Smooth muscle cell of the coronary artery (primary cell): ENCODE measurements around the gene SF3A1. TPM values are rescaled to one million over a fixed set of nuclear protein-coding genes. Genes with fewer than 3 reads are reported as not detected.

Experiments
- total RNA-seq: library from RNA; depleted of rRNA; stranded (reverse); fragments of >200 nt; gene quantifications from 2 replicates; pipeline ENCODE4 v1.2.3, GENCODE V29; 2014; ENCODE audit warnings: low replicate concordance

SF3A1 gene, protein sequence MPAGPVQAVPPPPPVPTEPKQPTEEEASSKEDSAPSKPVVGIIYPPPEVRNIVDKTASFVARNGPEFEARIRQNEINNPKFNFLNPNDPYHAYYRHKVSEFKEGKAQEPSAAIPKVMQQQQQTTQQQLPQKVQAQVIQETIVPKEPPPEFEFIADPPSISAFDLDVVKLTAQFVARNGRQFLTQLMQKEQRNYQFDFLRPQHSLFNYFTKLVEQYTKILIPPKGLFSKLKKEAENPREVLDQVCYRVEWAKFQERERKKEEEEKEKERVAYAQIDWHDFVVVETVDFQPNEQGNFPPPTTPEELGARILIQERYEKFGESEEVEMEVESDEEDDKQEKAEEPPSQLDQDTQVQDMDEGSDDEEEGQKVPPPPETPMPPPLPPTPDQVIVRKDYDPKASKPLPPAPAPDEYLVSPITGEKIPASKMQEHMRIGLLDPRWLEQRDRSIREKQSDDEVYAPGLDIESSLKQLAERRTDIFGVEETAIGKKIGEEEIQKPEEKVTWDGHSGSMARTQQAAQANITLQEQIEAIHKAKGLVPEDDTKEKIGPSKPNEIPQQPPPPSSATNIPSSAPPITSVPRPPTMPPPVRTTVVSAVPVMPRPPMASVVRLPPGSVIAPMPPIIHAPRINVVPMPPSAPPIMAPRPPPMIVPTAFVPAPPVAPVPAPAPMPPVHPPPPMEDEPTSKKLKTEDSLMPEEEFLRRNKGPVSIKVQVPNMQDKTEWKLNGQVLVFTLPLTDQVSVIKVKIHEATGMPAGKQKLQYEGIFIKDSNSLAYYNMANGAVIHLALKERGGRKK
- total RNA-seq = 17.4 and 20.6 TPM in 2 replicates

DNA sequence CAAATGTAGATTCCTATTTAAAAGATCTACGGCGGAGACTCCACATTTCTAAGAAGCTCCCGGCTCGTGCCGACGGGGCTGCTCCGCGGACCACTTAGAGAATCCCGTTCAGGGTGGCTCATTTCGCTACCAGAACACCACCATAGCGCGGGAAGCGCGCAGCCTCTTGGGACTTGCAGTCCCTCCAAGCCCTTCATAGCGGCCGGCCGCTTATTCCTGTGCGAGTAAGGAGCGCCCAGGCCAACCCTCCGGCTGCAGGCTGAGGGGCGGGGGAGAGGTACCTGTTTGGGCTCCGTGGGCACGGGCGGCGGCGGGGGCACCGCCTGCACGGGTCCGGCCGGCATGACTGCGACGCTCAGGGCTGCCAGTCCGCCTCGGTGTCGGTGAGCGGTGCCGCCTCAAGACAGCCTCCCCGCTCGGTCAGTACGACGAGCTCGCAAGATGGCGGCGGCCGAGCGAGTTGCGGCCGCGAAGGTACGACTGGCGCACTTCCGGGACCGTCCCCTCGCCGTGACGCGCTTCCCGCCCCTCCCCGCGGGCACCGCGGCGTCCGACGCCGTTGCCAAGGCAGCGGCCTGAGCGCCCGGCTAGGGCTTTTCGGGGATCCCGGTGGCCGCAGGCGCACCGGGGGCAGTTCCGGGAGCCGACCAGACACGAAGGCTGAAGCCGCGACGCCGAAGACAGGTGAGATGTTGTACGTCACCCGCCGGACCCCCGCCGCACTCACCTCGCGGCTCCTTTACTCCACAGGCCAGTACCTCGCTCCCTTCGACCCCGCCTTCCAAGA, at the start of gene SF3A1, which contains the start of gene CCDC157:
SF3A1 (minus strand) TSS at position 446 of the 787 bp plus-strand sequence; CDS start at position 344, 102 bp downstream.
CCDC157 (plus strand) TSS at position 559 of the 787 bp plus-strand sequence. CDS start 8,994 bp downstream, outside the sequence.

DNA sequence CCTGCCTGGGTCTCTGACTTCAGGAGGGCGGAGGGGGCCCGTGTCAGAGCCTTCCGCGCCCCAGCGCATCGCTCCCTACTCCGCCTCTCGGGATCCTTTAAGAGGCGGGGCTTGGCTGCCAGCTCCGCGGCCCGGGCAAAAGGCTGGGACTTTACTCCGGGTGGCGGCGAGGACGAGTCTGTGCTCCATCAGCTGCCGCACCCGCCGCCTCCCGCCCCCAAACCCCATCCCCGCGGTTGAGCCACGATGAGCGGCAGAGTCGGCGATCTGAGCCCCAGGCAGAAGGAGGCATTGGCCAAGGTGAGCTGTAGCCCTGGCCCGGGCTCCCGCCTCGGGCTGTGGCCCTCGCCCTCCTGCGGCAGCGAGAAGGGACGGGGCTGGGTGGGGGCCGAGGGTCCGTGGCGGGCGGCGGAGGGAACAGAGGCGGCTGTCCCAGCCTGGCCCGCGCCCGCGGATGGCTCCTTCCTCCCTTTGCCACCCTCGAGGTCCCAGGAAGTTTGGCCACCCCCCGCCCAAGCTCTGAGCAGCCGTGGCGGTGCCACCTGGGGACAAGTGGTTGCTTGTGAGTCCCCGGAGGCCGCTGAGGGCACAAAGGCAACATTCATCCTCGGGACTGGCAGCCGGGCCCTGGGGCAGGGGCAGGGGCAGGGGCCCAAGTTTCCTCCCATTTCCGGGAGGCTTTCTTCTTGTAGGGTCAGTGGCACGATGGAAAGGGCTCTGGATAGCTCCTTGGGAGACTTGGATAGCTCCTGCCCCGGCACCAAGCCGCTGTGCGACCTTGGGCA, 40.4 kb upstream of the SF3A1 start, which contains the start of gene SEC14L2:
SEC14L2 (plus strand) TSS at position 148 of the 785 bp plus-strand sequence; CDS start at position 247, 99 bp downstream.

DNA sequence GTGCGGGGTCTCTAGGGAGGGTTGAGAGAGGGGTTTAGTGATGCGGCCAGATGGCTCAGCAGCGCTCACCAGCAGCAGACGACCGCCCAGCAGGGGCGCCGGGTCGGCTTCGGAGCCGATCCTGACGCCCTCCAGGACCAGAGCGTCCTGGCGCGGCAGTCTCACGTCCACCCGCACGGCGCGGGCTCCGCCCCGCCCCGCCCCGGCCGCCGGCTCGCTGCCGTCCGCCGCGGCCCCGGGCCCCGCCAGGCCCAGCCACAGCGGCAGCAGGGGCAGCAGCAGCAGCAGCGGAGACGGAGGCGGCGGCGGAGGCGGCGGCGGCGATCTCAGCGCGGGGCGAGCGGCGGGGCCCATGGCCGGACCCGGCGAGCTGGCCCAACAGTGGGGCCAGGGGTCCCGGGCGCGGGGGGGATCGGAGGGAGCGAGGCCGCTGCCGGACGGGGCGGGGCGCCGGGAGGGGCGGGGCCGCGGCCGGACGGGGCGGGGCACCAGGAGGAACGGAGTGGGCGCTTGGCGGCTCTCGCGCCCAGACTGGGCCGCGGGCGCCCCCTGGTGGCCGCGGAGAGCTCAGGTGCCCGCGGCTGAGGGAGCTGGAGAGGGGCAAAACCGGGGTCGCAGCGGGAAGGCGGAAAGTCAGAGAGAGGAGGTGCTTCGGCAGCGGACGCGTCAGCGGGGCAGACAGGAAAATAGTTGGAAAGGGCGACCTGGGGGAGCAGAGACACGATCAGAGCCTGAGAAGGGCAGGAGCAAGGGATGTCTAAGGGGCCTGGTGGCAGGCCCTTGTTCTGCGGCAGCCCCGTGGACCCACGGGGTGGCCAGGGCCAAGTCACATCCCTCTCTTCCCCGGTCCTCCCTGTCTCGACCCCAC, 30.5 kb upstream of the SF3A1 start, which contains the start of gene RNF215:
RNF215 (minus strand) TSS at position 452 of the 868 bp plus-strand sequence; CDS start at position 354, 98 bp downstream.

DNA sequence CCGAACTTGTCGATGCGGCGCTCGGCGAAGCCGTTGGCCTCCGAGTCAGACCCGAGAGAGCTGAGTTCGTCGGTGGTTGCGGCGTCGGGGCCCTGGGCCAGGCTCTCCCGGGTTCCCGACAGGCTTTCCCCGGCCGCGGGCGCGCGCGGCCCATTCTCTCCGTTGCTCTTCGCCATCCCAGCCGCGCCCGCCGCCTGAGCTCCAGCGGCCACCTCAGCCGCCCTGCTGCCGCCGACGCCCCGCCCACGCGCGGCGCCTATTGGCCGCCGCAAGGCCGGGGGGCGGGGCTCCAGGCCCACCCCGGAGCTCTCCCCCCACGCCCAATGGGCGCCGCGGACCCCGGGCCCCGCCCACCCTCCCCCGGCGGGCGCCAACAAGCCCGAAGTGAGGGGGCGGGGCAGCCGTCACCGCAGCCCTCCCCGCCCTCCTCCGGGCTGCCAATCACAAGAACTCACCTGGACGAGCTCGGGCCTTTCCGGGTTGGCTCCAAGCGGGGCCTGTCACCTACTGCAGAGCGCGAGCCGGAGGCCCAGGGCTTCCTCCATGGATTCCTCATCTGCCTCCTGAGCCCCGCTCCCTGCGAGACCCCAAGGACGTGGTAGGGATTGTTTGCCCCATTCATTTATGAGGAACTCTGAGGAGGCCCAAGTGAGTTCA, 29.9 kb downstream of the SF3A1 start, which contains the start of gene TBC1D10A:
TBC1D10A (minus strand) TSS at position 236 of the 657 bp plus-strand sequence; CDS start at position 176, 60 bp downstream.

DNA sequence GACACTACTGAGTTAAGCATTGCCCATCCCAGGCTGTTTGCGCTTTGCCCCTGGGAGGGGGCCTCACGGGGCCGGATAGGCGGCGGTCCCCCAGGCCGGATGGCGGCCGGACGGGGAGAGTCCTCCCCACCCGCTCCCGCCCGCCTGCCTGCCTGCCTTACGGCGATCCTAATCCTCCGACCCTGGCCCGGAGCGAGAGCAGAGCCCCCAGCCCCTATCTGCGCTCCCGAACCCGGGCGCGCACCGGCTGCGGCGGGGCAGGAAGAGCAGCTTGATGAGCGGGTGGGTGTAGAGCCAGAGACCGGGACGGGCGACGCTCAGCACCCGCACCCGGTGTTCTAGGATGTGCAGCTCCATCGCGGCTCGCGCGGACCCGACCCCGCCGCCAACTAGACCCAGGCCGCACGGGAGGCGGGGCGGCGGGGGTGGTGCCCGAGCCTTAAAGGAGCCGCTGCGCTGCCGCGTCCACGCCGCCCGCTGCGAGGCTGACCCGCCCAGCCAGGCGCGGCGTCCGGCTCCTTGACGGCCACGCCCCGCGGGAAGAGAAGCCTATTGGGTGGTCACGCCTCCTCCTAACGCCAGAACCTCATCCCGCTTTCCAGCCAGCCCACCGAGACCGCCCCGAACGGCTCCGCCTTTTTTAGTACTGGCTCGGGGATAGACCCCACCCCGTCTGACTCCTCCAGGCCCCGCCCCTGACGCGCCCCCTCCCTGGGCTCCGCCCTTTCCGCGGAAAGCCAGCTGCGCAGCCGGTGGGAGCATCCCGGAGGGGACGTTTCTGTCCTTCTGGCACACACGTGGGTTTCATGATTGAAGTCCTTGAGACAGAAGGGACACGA, 67.3 kb downstream of the SF3A1 start, which contains the start of gene CASTOR1:
CASTOR1 (minus strand) TSS at position 365 of the 839 bp plus-strand sequence; CDS start at position 357, 8 bp downstream.

Other genes starting within 250 kb of the SF3A1 start
- 4.6 and 13.3 TPM in 2 replicates for gene LIF, start 110.1 kb downstream of the SF3A1 start, total RNA-seq
- not detected in 2 replicates for gene OSM, start 90.0 kb downstream of the SF3A1 start, total RNA-seq
- 7.1 and 12.8 TPM in 2 replicates for gene CASTOR1, start 67.4 kb downstream of the SF3A1 start, total RNA-seq
- gene TBC1D10A, start 30.0 kb downstream of the SF3A1 start, total RNA-seq = 6.9 and 11.8 TPM in 2 replicates
- gene CCDC157, start 113 bp upstream of the SF3A1 start, total RNA-seq = 0.59 and 1.6 TPM in 2 replicates
- gene RNF215, start 30.5 kb upstream of the SF3A1 start, total RNA-seq = 18.3 and 27.5 TPM in 2 replicates
- 3.9 and 33.7 TPM in 2 replicates for gene SEC14L2, start 40.1 kb upstream of the SF3A1 start, total RNA-seq
- gene MTFP1, start 68.9 kb upstream of the SF3A1 start, total RNA-seq = 3.2 and 11.4 TPM in 2 replicates
- gene SEC14L3, start 115.1 kb upstream of the SF3A1 start, total RNA-seq = not detected in 2 replicates
- 0.35 TPM in 1 of 2 replicates, not detected in the other for gene SEC14L4, start 148.8 kb upstream of the SF3A1 start, total RNA-seq
- 0.15 TPM in 1 of 2 replicates, not detected in the other for gene SEC14L6, start 189.8 kb upstream of the SF3A1 start, total RNA-seq
- gene GAL3ST1, start 217.8 kb upstream of the SF3A1 start, total RNA-seq = not detected in 2 replicates
- gene PES1, start 235.0 kb upstream of the SF3A1 start, total RNA-seq = 99.5 and 152 TPM in 2 replicates